ENCODE data around the gene MACF1. TPM values are rescaled to one million over a fixed set of nuclear protein-coding genes. Genes with fewer than 3 reads are reported as not detected.

Gene MACF1
- total RNA-seq, 1 experiment from 2014 or later = 104 TPM

DNA sequence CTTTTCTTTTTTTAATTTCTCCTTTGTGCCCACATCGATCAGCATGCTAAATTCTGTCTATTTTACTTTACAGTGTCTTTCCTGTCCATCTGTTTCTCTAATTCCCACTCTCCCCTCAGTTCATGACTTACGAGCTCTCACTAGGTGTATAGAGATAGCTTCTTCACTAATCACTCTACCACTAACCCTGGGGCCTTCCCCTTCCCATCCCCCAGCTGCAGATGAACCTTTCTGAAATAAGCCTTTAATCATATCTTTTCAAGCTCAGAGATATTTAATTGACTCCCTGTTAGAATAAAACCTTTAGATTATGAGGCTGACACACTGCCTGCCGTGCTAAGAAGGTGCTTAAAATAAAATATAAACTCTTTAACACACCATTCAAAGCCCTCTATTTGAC, 220.7 kb downstream of the MACF1 start:
- Mint-ChIP-seq H3K36me3 (ENCODE audit: insufficient read depth, unreplicated experiment) (peaks cover 55% of the 10 kb centered on the region), H3K9me3 (ENCODE audit: unreplicated experiment) (no peaks in the 10 kb centered on the region), H3K4me3 (ENCODE audit: unreplicated experiment) (no peak overlapping the region), H3K27me3 (ENCODE audit: insufficient read depth, unreplicated experiment) (no peaks in the 10 kb centered on the region), H3K27ac (ENCODE audit: unreplicated experiment) (no peak overlapping the region), H3K4me1 (ENCODE audit: low read depth, unreplicated experiment) (no peaks in the 10 kb centered on the region)
- POLR2A ChIA-PET = no interaction called here
- intact Hi-C loops (cut with micrococcal nuclease; ENCODE audit: unreplicated experiment) = no loop called here
- no peaks in the 10 kb centered on the region for H3K9me3 ChIP-seq
- no TSS peak for BruUV-seq (replicated peaks)
- TF ChIP-seq, protein P1, sequence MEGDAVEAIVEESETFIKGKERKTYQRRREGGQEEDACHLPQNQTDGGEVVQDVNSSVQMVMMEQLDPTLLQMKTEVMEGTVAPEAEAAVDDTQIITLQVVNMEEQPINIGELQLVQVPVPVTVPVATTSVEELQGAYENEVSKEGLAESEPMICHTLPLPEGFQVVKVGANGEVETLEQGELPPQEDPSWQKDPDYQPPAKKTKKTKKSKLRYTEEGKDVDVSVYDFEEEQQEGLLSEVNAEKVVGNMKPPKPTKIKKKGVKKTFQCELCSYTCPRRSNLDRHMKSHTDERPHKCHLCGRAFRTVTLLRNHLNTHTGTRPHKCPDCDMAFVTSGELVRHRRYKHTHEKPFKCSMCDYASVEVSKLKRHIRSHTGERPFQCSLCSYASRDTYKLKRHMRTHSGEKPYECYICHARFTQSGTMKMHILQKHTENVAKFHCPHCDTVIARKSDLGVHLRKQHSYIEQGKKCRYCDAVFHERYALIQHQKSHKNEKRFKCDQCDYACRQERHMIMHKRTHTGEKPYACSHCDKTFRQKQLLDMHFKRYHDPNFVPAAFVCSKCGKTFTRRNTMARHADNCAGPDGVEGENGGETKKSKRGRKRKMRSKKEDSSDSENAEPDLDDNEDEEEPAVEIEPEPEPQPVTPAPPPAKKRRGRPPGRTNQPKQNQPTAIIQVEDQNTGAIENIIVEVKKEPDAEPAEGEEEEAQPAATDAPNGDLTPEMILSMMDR (IDR thresholded peaks at IDR 0.05; ENCODE audit: insufficient read depth in 1 of 2, low read depth in 1 of 2, low read length in 1 of 2, severe bottlenecking in 1 of 2, unreplicated experiment in 1 of 2) = no peak
- CTCF ChIA-PET = no interaction called here
- H3K4me1 ChIP-seq = no peaks in the 10 kb centered on the region
- DNase-seq = no peak
- no peak overlapping the region for H3K4me3 ChIP-seq (ENCODE audit: low read depth, low read length)
- H3K27me3 ChIP-seq (replicated peaks; ENCODE audit: control insufficient read depth, insufficient read depth, low read length) = no peaks in the 10 kb centered on the region
- no peaks in the 10 kb centered on the region for H3K36me3 ChIP-seq (ENCODE audit: control insufficient read depth, insufficient read depth, low read length)

DNA sequence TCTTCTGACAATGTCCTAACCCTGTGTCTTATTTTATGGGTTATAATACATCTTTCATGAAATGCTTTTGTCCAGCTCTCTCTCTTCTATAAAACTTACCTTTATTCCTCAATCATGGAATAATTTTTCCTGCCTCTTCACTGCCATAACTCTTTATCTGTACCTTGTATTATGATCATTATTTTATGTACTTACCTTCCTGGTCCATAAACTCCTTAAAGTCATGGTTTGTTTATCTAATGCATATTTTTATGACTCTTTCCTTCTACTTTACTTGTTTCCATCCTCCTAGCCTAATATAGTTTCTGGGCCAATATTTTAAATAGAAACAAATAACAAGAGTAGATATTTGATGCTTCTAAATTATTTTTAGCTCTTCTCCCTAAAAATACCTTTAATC, 221.1 kb downstream of the MACF1 start:
- intact Hi-C loops (cut with micrococcal nuclease; ENCODE audit: unreplicated experiment) = no loop called here
- no peak for DNase-seq
- H3K9me3 ChIP-seq = no peaks in the 10 kb centered on the region
- no TSS peak for BruUV-seq (replicated peaks)
- Mint-ChIP-seq H3K4me3 (ENCODE audit: unreplicated experiment) (no peak overlapping the region), H3K4me1 (ENCODE audit: low read depth, unreplicated experiment) (no peaks in the 10 kb centered on the region), H3K9me3 (ENCODE audit: unreplicated experiment) (no peaks in the 10 kb centered on the region), H3K27ac (ENCODE audit: unreplicated experiment) (no peak overlapping the region), H3K36me3 (ENCODE audit: insufficient read depth, unreplicated experiment) (peaks cover 60% of the 10 kb centered on the region), H3K27me3 (ENCODE audit: insufficient read depth, unreplicated experiment) (no peaks in the 10 kb centered on the region)
- ChIA-PET CTCF (no interaction called here), POLR2A (no interaction called here)
- H3K36me3 ChIP-seq (ENCODE audit: control insufficient read depth, insufficient read depth, low read length) = no peaks in the 10 kb centered on the region
- no peaks in the 10 kb centered on the region for H3K27me3 ChIP-seq (replicated peaks; ENCODE audit: control insufficient read depth, insufficient read depth, low read length)
- H3K4me3 ChIP-seq (ENCODE audit: low read depth, low read length) = no peak overlapping the region
- TF ChIP-seq, protein P1 (IDR thresholded peaks at IDR 0.05; ENCODE audit: insufficient read depth in 1 of 2, low read depth in 1 of 2, low read length in 1 of 2, severe bottlenecking in 1 of 2, unreplicated experiment in 1 of 2) = no peak
- H3K4me1 ChIP-seq = no peaks in the 10 kb centered on the region

DNA sequence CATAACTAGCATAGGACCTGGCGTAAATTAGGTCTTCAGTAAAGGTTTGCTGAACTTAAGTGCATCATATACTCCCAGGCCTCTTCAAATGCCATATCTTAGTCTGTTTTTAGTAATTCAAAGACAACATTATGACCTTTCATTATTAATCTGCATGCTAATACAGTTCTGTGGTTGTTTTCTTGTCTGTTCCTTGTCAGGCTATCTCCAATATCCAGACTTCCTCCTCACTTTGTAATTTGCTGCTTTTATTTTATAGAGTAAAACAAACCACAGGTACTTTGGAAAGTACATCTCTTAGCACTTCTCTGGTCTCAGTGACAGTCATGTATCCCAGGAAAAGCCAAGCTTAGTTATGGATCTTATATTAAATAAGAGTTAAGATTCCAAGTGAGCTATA, 221.9 kb downstream of the MACF1 start:
- Mint-ChIP-seq H3K4me1 (ENCODE audit: low read depth, unreplicated experiment) (no peaks in the 10 kb centered on the region), H3K27ac (ENCODE audit: unreplicated experiment) (no peak overlapping the region), H3K4me3 (ENCODE audit: unreplicated experiment) (no peak overlapping the region), H3K27me3 (ENCODE audit: insufficient read depth, unreplicated experiment) (no peaks in the 10 kb centered on the region), H3K9me3 (ENCODE audit: unreplicated experiment) (no peaks in the 10 kb centered on the region), H3K36me3 (ENCODE audit: insufficient read depth, unreplicated experiment) (peaks cover 67% of the 10 kb centered on the region)
- no peak for DNase-seq
- no TSS peak for BruUV-seq (replicated peaks)
- H3K27me3 ChIP-seq (replicated peaks; ENCODE audit: control insufficient read depth, insufficient read depth, low read length) = no peaks in the 10 kb centered on the region
- intact Hi-C loops (cut with micrococcal nuclease; ENCODE audit: unreplicated experiment) = no loop called here
- TF ChIP-seq, protein P1 (IDR thresholded peaks at IDR 0.05; ENCODE audit: insufficient read depth in 1 of 2, low read depth in 1 of 2, low read length in 1 of 2, severe bottlenecking in 1 of 2, unreplicated experiment in 1 of 2) = no peak
- CTCF ChIA-PET = interaction anchor here (0.6 to 0.7 kb wide), 2 partner anchors 21 to 113 kb away, joined by 4 read pairs; no protein-coding TSS in a partner anchor
- H3K36me3 ChIP-seq (ENCODE audit: control insufficient read depth, insufficient read depth, low read length) = no peaks in the 10 kb centered on the region
- no peaks in the 10 kb centered on the region for H3K4me1 ChIP-seq
- H3K4me3 ChIP-seq (ENCODE audit: low read depth, low read length) = no peak overlapping the region
- no peaks in the 10 kb centered on the region for H3K9me3 ChIP-seq
- POLR2A ChIA-PET = no interaction called here

Measured in Caco-2 (cell line).